H9 (cell line): ENCODE measurements around the gene GRB14. TPM values are rescaled to one million over a fixed set of nuclear protein-coding genes. Genes with fewer than 3 reads are reported as not detected.

Source experiments
- DNase-seq: peaks from one replicate; pipeline ENCODE4 v3.0.0-alpha.2; 2017
- H2AFZ ChIP-seq: one replicate; pipeline ENCODE4 v1.6.1; 2013; ENCODE audit warnings: mild to moderate bottlenecking, low read length, control low read depth, moderate library complexity
- H2AK5ac ChIP-seq: 2 replicates; pipeline ENCODE4 v1.6.1; 2013; ENCODE audit warnings: low read length, control low read depth, mixed read lengths; ENCODE audit not compliant: insufficient read length
- H2BK120ac ChIP-seq: one replicate; pipeline ENCODE4 v1.6.1; 2013; ENCODE audit warnings: low read depth, mild to moderate bottlenecking, low read length, control low read depth, inconsistent platforms; ENCODE audit not compliant: poor library complexity, severe bottlenecking
- H2BK12ac ChIP-seq: 2 replicates; pipeline ENCODE4 v1.6.1; 2013; ENCODE audit warnings: low read length, control low read depth, mixed read lengths, low read depth; ENCODE audit not compliant: insufficient read length
- H2BK15ac ChIP-seq: 2 replicates; pipeline ENCODE4 v1.6.1; 2013; ENCODE audit warnings: low read depth, low read length, control low read depth
- H2BK20ac ChIP-seq: one replicate; pipeline ENCODE4 v1.6.1; 2013; ENCODE audit warnings: low read depth, mild to moderate bottlenecking, low read length, control low read depth, inconsistent platforms; ENCODE audit not compliant: poor library complexity, severe bottlenecking
- H2BK5ac ChIP-seq: 2 replicates; pipeline ENCODE4 v1.6.1; 2013; ENCODE audit warnings: low read length, control low read depth, mixed read lengths; ENCODE audit not compliant: insufficient read length
- H3K14ac ChIP-seq: 2 replicates; pipeline ENCODE4 v1.6.1; 2013; ENCODE audit warnings: low read length, control low read depth; ENCODE audit not compliant: insufficient read depth
- H3K18ac ChIP-seq: 2 replicates; pipeline ENCODE4 v1.6.1; 2013; ENCODE audit warnings: low read depth, mild to moderate bottlenecking, mixed read lengths, low read length, control low read depth; ENCODE audit not compliant: insufficient read length
- H3K23ac ChIP-seq: 2 replicates; pipeline ENCODE4 v1.6.1; 2013; ENCODE audit warnings: low read length, control low read depth, mixed read lengths, low read depth; ENCODE audit not compliant: insufficient read length
- H3K23me2 ChIP-seq: 2 replicates; pipeline ENCODE4 v1.6.1; 2013; ENCODE audit warnings: low read depth, mild to moderate bottlenecking, mixed read lengths, low read length, control low read depth; ENCODE audit not compliant: insufficient read length, poor library complexity, severe bottlenecking
- H3K27ac ChIP-seq: 2 replicates; pipeline ENCODE4 v1.5.1; 2013; ENCODE audit warnings: low read length, control low read depth, mixed read lengths, low read depth; ENCODE audit not compliant: insufficient read length
- H3K27me3 ChIP-seq: 2 replicates; pipeline ENCODE4 v1.6.1; 2013; ENCODE audit warnings: low read length, control low read depth, inconsistent platforms; ENCODE audit not compliant: insufficient read depth
- H3K4ac ChIP-seq: 2 replicates; pipeline ENCODE4 v1.6.1; 2013; ENCODE audit warnings: low read depth, mild to moderate bottlenecking, control low read depth, inconsistent platforms, low read length, moderate library complexity
- H3K4me1 ChIP-seq: 2 replicates; pipeline ENCODE4 v1.6.1; 2013; ENCODE audit warnings: low read length, control low read depth, inconsistent platforms; ENCODE audit not compliant: insufficient read depth
- H3K4me2 ChIP-seq: 2 replicates; pipeline ENCODE4 v1.6.1; 2013; ENCODE audit warnings: low read length, control low read depth, mixed read lengths; ENCODE audit not compliant: insufficient read length, insufficient read depth
- H3K56ac ChIP-seq: 2 replicates; pipeline ENCODE4 v1.6.1; 2013; ENCODE audit warnings: low read depth, mild to moderate bottlenecking, mixed read lengths, low read length, control low read depth; ENCODE audit not compliant: insufficient read length
- H3K79me1 ChIP-seq: 2 replicates; pipeline ENCODE4 v1.6.1; 2013; ENCODE audit warnings: low read depth, mild to moderate bottlenecking, moderate library complexity, low read length, control low read depth, inconsistent platforms; ENCODE audit not compliant: insufficient read depth, poor library complexity, severe bottlenecking
- H3K79me2 ChIP-seq: 2 replicates; pipeline ENCODE4 v1.6.1; 2013; ENCODE audit warnings: low read length, control low read depth, inconsistent platforms; ENCODE audit not compliant: insufficient read depth
- H3K9ac ChIP-seq: 2 replicates; pipeline ENCODE4 v1.6.1; 2013; ENCODE audit warnings: low read length, control low read depth, mixed read lengths; ENCODE audit not compliant: insufficient read length; ENCODE audit errors: extremely low read depth
- H3K9me3 ChIP-seq: one replicate; pipeline ENCODE4 v1.6.1; 2013; ENCODE audit warnings: low read depth, low read length, inconsistent platforms; ENCODE audit not compliant: control insufficient read depth
- H3T11ph ChIP-seq: one replicate; pipeline ENCODE4 v1.6.1; 2013; ENCODE audit warnings: mild to moderate bottlenecking, low read length, control low read depth, inconsistent platforms
- H4K20me1 ChIP-seq: one replicate; pipeline ENCODE4 v1.6.1; 2013; ENCODE audit not compliant: control insufficient read depth, insufficient read length, insufficient read depth
- H4K5ac ChIP-seq: 2 replicates; pipeline ENCODE4 v1.6.1; 2013; ENCODE audit warnings: low read depth, mild to moderate bottlenecking, mixed read lengths, low read length, control low read depth; ENCODE audit not compliant: insufficient read length
- H4K8ac ChIP-seq: replicated peaks from 2 replicates; pipeline ENCODE4 v1.6.1; 2013; ENCODE audit warnings: low read length, control low read depth, mixed read lengths, low read depth; ENCODE audit not compliant: insufficient read length
- H4K91ac ChIP-seq: 2 replicates; pipeline ENCODE4 v1.6.1; 2013; ENCODE audit warnings: low read depth, mild to moderate bottlenecking, moderate library complexity, mixed read lengths, low read length, control low read depth; ENCODE audit not compliant: insufficient read length
- H3K27ac Mint-ChIP-seq, 3 experiments: 2 replicates in 2 of 3; 3 replicates in 1 of 3; pipeline ENCODE4 v1.8.0; 2020 to 2021; ENCODE audit warnings: mixed read lengths in 3 of 3, mild to moderate bottlenecking in 1 of 3, moderate library complexity in 1 of 3
- H3K27me3 Mint-ChIP-seq: 2 replicates; pipeline ENCODE4 v1.8.0; 2021; ENCODE audit warnings: low read depth, mild to moderate bottlenecking, moderate library complexity, mixed read lengths
- H3K36me3 Mint-ChIP-seq, 3 experiments: 2 replicates in 2 of 3; 3 replicates in 1 of 3; pipeline ENCODE4 v1.8.0; 2020 to 2021; ENCODE audit warnings: low read depth in 3 of 3, mixed read lengths in 3 of 3; ENCODE audit not compliant: insufficient read depth in 1 of 3
- H3K4me1 Mint-ChIP-seq, 2 experiments: 2 replicates each; pipeline ENCODE4 v1.8.0; 2020; ENCODE audit warnings: mixed read lengths in 2 of 2
- H3K4me3 Mint-ChIP-seq, 2 experiments: 2 replicates in 1 of 2; 3 replicates in 1 of 2; pipeline ENCODE4 v1.8.0; 2020 to 2021; ENCODE audit warnings: mild to moderate bottlenecking in 2 of 2, mixed read lengths in 2 of 2, moderate library complexity in 1 of 2
- H3K9me3 Mint-ChIP-seq, 2 experiments: 2 replicates in 1 of 2; 3 replicates in 1 of 2; pipeline ENCODE4 v1.8.0; 2020; ENCODE audit warnings: mild to moderate bottlenecking in 2 of 2, mixed read lengths in 2 of 2, moderate library complexity in 1 of 2
- total RNA-seq: library from RNA; stranded (reverse); gene quantifications from 2 replicates; pipeline ENCODE4 v1.2.1, GENCODE V29; 2021
- TF ChIP-seq, protein P1 (sequence below): fragments of 200-600 bp; sonication (generic); conservative IDR thresholded peaks from 3 replicates; pipeline ENCODE4 v1.8.0; 2021; ENCODE audit warnings: antibody characterized with exemption, mild to moderate bottlenecking

The GRB14 gene
- total RNA-seq, 1 experiment from 2014 or later, result 7.6 TPM

DNA sequence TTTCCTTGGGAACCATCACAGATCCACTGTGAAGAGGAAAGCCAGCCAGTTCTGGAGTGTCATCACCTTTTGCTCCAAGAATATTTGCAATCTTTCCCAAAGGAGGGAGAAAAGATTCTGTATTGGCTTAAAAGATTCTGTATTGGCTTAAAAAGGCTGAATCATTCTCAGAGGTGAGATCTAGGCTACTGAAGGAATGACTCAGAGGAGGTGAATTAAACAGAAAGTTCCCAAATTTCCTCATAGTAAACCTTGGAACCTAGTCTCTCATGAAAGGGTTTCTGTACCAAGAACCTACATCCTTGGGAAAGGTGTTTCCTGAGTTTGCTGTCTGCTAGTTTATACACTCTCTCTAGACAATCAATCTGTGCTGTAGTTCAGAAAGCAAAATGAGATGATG, 34.1 kb upstream of the GRB14 start:
- H2BK5ac ChIP-seq, result no peak overlapping the region
- no peaks in the 10 kb centered on the region for H3K27me3 ChIP-seq
- no peak overlapping the region for H2AFZ ChIP-seq
- no peak overlapping the region for H2BK12ac ChIP-seq
- Mint-ChIP-seq H3K9me3 (peaks cover 5 to 13% of the 10 kb centered on the region in 2 experiments), H3K27ac (no peak overlapping the region), H3K27me3 (peaks cover 32% of the 10 kb centered on the region), H3K4me3 (no peak overlapping the region), H3K4me1 (peaks cover 27 to 28% of the 10 kb centered on the region in 2 experiments), H3K36me3 (peaks cover 4 to 14% (median 5%) of the 10 kb centered on the region in 3 experiments; a peak in 6 of 7 replicates)
- no peak overlapping the region for H3K14ac ChIP-seq
- H2BK15ac ChIP-seq, result no peak overlapping the region
- H3K18ac ChIP-seq, result no peak overlapping the region
- no peak overlapping the region for H2AK5ac ChIP-seq
- H2BK120ac ChIP-seq, result no peak overlapping the region
- H4K91ac ChIP-seq, result no peak overlapping the region
- no peaks in the 10 kb centered on the region for H3K9me3 ChIP-seq
- no peak overlapping the region for H3K23ac ChIP-seq
- no peaks in the 10 kb centered on the region for H4K20me1 ChIP-seq
- TF ChIP-seq, protein P1, sequence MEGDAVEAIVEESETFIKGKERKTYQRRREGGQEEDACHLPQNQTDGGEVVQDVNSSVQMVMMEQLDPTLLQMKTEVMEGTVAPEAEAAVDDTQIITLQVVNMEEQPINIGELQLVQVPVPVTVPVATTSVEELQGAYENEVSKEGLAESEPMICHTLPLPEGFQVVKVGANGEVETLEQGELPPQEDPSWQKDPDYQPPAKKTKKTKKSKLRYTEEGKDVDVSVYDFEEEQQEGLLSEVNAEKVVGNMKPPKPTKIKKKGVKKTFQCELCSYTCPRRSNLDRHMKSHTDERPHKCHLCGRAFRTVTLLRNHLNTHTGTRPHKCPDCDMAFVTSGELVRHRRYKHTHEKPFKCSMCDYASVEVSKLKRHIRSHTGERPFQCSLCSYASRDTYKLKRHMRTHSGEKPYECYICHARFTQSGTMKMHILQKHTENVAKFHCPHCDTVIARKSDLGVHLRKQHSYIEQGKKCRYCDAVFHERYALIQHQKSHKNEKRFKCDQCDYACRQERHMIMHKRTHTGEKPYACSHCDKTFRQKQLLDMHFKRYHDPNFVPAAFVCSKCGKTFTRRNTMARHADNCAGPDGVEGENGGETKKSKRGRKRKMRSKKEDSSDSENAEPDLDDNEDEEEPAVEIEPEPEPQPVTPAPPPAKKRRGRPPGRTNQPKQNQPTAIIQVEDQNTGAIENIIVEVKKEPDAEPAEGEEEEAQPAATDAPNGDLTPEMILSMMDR, result no peak
- H3K4me2 ChIP-seq, result no peak overlapping the region
- H3K79me2 ChIP-seq, result no peaks in the 10 kb centered on the region
- no peak overlapping the region for H4K5ac ChIP-seq
- peaks cover 4% of the 10 kb centered on the region; the same call in 1 of the 2 replicates for H3K4me1 ChIP-seq
- H3T11ph ChIP-seq, result no peak overlapping the region
- H4K8ac ChIP-seq, result no peak overlapping the region
- no peaks in the 10 kb centered on the region for H3K23me2 ChIP-seq
- no peaks in the 10 kb centered on the region for H3K79me1 ChIP-seq
- no peak overlapping the region for H2BK20ac ChIP-seq
- H3K56ac ChIP-seq, result no peak overlapping the region
- DNase-seq, result no peak
- H3K27ac ChIP-seq, result no peak overlapping the region
- no peak overlapping the region for H3K9ac ChIP-seq
- H3K4ac ChIP-seq, result no peak overlapping the region
